Retinal pigment epithelial cell (primary cell): ENCODE data around the gene TENM3.

Source experiments
- DNase-seq: peaks from one replicate; pipeline ENCODE4 v3.0.0-alpha.2; 2010; ENCODE audit warnings: low read depth
- H3K4me3 ChIP-seq: 2 replicates; pipeline ENCODE4 v1.5.1; 2011; ENCODE audit warnings: mild to moderate bottlenecking, low read length, control low read depth, moderate library complexity
- TF ChIP-seq, protein P1 (sequence below): conservative IDR thresholded peaks from 2 replicates; pipeline ENCODE4 v1.5.1; 2011; ENCODE audit warnings: low read depth, low read length, control low read depth, inconsistent platforms

Gene TENM3

DNA sequence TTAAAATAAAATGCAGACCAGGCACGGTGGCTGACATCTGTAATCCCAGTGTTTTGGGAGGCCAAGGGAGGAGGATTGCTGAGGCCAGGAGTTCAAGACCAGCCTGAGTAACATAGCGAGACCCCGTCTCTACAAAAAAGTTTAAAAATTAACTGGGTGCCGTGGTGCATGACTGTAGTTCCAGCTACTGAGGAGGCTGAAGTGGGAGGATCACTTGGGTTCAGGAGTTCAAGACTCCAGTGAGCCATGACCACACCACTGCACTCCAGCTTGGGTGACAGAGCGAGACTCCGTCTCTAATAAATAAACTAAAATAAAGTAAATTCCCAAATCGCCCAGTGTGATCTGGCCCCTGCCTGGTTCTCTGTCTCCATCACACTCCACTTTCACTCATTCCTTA lies 43.7 kb downstream of the TENM3 start:
- no peak for DNase-seq
- no peak overlapping the region for H3K4me3 ChIP-seq
- TF ChIP-seq, protein P1, sequence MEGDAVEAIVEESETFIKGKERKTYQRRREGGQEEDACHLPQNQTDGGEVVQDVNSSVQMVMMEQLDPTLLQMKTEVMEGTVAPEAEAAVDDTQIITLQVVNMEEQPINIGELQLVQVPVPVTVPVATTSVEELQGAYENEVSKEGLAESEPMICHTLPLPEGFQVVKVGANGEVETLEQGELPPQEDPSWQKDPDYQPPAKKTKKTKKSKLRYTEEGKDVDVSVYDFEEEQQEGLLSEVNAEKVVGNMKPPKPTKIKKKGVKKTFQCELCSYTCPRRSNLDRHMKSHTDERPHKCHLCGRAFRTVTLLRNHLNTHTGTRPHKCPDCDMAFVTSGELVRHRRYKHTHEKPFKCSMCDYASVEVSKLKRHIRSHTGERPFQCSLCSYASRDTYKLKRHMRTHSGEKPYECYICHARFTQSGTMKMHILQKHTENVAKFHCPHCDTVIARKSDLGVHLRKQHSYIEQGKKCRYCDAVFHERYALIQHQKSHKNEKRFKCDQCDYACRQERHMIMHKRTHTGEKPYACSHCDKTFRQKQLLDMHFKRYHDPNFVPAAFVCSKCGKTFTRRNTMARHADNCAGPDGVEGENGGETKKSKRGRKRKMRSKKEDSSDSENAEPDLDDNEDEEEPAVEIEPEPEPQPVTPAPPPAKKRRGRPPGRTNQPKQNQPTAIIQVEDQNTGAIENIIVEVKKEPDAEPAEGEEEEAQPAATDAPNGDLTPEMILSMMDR: no peak

GRCh38 chr4:182288534-182288933 lies 45.3 kb downstream of the TENM3 start:
- TF ChIP-seq, protein P1: no peak
- no peak overlapping the region for H3K4me3 ChIP-seq
- DNase-seq: no peak

DNA sequence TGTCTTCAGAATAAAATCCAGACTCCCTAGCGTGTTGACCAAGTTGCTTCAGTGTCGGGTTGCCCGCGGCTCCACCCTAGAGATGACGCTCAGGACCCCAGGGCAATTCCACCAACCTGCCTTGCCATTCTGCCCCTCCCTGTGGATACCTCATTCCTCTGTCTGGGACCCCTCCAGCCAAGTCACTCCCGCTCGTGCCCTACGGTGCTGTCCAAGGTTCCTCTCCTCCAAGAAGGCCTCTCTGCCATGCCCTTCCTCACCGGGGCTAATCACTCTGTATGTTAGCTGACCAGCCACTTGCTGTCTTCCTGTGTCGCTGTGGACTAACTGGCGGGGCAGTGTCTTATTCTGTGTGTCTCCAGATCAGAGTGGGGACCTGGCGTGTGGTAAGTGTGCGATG lies 46.6 kb downstream of the TENM3 start:
- no peak for DNase-seq
- TF ChIP-seq, protein P1: no peak
- no peak overlapping the region for H3K4me3 ChIP-seq

GRCh38 chr4:182291175-182291574 lies 48.0 kb downstream of the TENM3 start:
- H3K4me3 ChIP-seq: no peak overlapping the region
- TF ChIP-seq, protein P1: no peak
- no peak for DNase-seq

- H3K4me3 ChIP-seq: no peak overlapping the region
- no peak for DNase-seq
- TF ChIP-seq, protein P1: no peak
Observed at GRCh38 chr4:182291597-182292270, 48.5 kb downstream of the TENM3 start.

- no peak for DNase-seq
- H3K4me3 ChIP-seq: no peak overlapping the region
- TF ChIP-seq, protein P1: no peak
Observed at GRCh38 chr4:182292612-182293011, 49.4 kb downstream of the TENM3 start.

GRCh38 chr4:182293691-182294255 lies 50.6 kb downstream of the TENM3 start:
- H3K4me3 ChIP-seq: no peak overlapping the region
- TF ChIP-seq, protein P1: no peak
- DNase-seq: no peak
